OCI-LY7 (cell line): ENCODE measurements around the gene ZNF415.

Source experiments
- EZH2phosphoT487 ChIP-seq: fragments of 200-600 bp; sonication (generic); IDR thresholded peaks from 2 replicates; pipeline ENCODE4 v1.6.1; 2018; ENCODE audit warnings: low read depth, borderline replicate concordance, mild to moderate bottlenecking, mixed run types, antibody characterized with exemption, low read length, moderate library complexity, mixed read lengths
- TF ChIP-seq, protein P1 (sequence below): fragments of 200-600 bp; sonication (generic); conservative IDR thresholded peaks from 2 replicates; pipeline ENCODE4 v1.5.1; 2014; ENCODE audit warnings: mild to moderate bottlenecking, antibody characterized with exemption, low read length, moderate library complexity, mixed read lengths

GRCh38 chr19:53130506-53130905 lies 2.2 kb downstream of the ZNF415 start:
- TF ChIP-seq, protein P1, sequence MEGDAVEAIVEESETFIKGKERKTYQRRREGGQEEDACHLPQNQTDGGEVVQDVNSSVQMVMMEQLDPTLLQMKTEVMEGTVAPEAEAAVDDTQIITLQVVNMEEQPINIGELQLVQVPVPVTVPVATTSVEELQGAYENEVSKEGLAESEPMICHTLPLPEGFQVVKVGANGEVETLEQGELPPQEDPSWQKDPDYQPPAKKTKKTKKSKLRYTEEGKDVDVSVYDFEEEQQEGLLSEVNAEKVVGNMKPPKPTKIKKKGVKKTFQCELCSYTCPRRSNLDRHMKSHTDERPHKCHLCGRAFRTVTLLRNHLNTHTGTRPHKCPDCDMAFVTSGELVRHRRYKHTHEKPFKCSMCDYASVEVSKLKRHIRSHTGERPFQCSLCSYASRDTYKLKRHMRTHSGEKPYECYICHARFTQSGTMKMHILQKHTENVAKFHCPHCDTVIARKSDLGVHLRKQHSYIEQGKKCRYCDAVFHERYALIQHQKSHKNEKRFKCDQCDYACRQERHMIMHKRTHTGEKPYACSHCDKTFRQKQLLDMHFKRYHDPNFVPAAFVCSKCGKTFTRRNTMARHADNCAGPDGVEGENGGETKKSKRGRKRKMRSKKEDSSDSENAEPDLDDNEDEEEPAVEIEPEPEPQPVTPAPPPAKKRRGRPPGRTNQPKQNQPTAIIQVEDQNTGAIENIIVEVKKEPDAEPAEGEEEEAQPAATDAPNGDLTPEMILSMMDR = no peak
- no peak for TF ChIP-seq EZH2phosphoT487
